ENCODE measurements around the gene GAST. TPM values are rescaled to one million over a fixed set of nuclear protein-coding genes. Genes with fewer than 3 reads are reported as not detected.

Gene GAST
- total RNA-seq, 1 experiment from 2014 or later = not detected

DNA sequence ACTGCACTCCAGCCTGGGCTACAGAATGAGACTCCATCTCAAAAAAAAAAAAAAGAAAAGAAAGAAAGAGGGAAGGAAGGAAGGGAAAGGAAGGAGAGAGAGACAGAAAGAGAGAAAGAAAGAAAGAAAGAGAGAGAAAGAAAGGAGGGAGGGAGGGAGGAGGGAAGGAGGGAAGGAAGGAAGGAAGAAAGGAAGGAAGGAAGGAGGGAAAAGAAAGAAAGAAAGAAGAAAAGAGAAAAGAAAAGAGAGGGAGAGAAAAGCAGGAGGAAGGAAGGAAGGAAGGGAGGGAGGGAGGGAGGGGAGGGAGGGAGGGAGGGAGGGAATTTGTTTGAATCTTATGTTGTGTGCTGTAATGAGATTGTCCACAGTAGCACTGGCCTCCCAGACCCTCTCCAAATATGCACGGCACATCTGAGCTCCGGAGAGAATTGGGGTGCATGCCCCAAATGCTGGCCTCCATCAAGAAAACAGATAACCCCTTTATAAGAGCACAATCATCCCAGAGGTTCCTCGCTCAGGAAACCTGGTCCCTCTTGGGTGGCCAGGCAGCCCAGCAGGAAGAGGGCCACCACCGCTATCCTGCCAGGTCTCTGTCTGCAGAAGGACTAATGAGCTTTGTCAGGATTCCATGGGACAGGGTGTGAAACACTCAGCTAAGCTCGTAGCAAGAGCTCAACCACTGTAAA is 32.2 kb upstream of the GAST start:
- Histone ChIP-seq H3K9ac (ENCODE audit: low read length) (no peak overlapping the region), H3K36me3 (ENCODE audit: low read depth, low read length) (no peaks in the 10 kb centered on the region), H3K4me1 (ENCODE audit: insufficient read depth, low read length) (peaks cover 13% of the 10 kb centered on the region), H4K20me1 (ENCODE audit: low read length) (no peaks in the 10 kb centered on the region), H3K9me2 (replicated peaks; ENCODE audit: low read length) (no peaks in the 10 kb centered on the region), H3K27ac (ENCODE audit: low read length) (no peak overlapping the region), H2AFZ (ENCODE audit: low read length) (no peak overlapping the region), H3F3A (ENCODE audit: low read length, unreplicated experiment) (no peaks in the 10 kb centered on the region), H3K27me3 (ENCODE audit: low read length) (no peaks in the 10 kb centered on the region), H3K9me3 (ENCODE audit: low read length) (no peaks in the 10 kb centered on the region), H3K4me3 (ENCODE audit: low read length) (no peak overlapping the region), H3K79me2 (ENCODE audit: low read length) (no peaks in the 10 kb centered on the region), H3K4me2 (ENCODE audit: low read length) (no peak overlapping the region)
- DNase-seq (no peak), ATAC-seq (no peak)
- POLR2A ChIA-PET (ENCODE audit: unreplicated experiment) = no interaction called here
- TF ChIP-seq EZH2 (IDR thresholded peaks at IDR 0.05; ENCODE audit: low read length, unreplicated experiment) (no peak), EZH2phosphoT487 (IDR thresholded peaks at IDR 0.05; ENCODE audit: borderline replicate concordance, low read length) (no peak)
- TF ChIP-seq, protein P1, sequence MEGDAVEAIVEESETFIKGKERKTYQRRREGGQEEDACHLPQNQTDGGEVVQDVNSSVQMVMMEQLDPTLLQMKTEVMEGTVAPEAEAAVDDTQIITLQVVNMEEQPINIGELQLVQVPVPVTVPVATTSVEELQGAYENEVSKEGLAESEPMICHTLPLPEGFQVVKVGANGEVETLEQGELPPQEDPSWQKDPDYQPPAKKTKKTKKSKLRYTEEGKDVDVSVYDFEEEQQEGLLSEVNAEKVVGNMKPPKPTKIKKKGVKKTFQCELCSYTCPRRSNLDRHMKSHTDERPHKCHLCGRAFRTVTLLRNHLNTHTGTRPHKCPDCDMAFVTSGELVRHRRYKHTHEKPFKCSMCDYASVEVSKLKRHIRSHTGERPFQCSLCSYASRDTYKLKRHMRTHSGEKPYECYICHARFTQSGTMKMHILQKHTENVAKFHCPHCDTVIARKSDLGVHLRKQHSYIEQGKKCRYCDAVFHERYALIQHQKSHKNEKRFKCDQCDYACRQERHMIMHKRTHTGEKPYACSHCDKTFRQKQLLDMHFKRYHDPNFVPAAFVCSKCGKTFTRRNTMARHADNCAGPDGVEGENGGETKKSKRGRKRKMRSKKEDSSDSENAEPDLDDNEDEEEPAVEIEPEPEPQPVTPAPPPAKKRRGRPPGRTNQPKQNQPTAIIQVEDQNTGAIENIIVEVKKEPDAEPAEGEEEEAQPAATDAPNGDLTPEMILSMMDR (conservative IDR thresholded peaks at IDR 0.05; ENCODE audit: low read depth, low read length) = no peak
- no TSS peak for BruUV-seq (replicated peaks)
- CTCF ChIA-PET = interaction anchor here (0.7 to 1.0 kb wide), 2 partner anchors 9 to 332 kb away, joined by 3 to 5 read pairs; partner anchors contain the start of gene EIF1
- intact Hi-C loops (cut with micrococcal nuclease) = no loop called here

DNA sequence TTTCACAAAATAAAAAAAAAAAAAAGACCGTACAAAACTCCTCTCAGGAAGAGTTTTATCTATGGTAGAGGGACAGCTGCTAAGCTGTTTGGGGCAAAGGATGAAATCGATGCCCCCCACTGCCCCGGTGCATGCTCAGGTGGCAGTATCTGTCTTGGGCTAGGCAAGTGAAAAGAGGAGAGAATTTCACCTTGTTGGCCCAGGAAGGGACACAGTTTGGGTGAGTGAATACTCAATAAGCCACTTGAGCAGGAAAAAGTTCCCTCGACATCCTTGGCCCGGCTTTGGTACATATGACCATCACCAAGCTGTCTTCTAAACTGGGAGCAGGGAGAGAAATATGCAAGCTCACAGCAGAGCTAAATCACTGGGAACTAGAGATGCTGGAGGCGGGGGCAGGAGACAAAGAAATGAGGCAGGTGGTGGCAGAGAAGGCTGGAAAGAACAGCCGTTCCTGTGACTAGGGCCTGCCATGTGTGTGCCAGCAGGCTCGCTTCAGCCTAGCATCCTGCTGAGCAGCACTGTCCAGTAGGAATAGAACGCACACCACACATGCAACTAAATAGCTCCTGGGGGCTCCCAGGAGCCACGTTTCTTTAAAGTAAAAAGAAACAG is 31.6 kb upstream of the GAST start:
- Histone ChIP-seq H3K4me2 (ENCODE audit: low read length) (no peak overlapping the region), H3K9me2 (replicated peaks; ENCODE audit: low read length) (no peaks in the 10 kb centered on the region), H3K4me3 (ENCODE audit: low read length) (no peak overlapping the region), H3K36me3 (ENCODE audit: low read depth, low read length) (no peaks in the 10 kb centered on the region), H3K9ac (ENCODE audit: low read length) (no peak overlapping the region), H3K79me2 (ENCODE audit: low read length) (no peaks in the 10 kb centered on the region), H3K27me3 (ENCODE audit: low read length) (no peaks in the 10 kb centered on the region), H4K20me1 (ENCODE audit: low read length) (no peaks in the 10 kb centered on the region), H3K4me1 (ENCODE audit: insufficient read depth, low read length) (peaks cover 13% of the 10 kb centered on the region), H3K9me3 (ENCODE audit: low read length) (no peaks in the 10 kb centered on the region), H2AFZ (ENCODE audit: low read length) (no peak overlapping the region), H3F3A (ENCODE audit: low read length, unreplicated experiment) (no peaks in the 10 kb centered on the region), H3K27ac (ENCODE audit: low read length) (no peak overlapping the region)
- no TSS peak for BruUV-seq (replicated peaks)
- ChIA-PET CTCF (interaction anchor here (0.7 kb wide), 1 partner anchor 331 kb away, joined by 5 read pairs; no protein-coding TSS in a partner anchor), POLR2A (ENCODE audit: unreplicated experiment) (no interaction called here)
- intact Hi-C loops (cut with micrococcal nuclease) = no loop called here
- no peak for DNase-seq
- no peak for TF ChIP-seq EZH2phosphoT487 (IDR thresholded peaks at IDR 0.05; ENCODE audit: borderline replicate concordance, low read length)
- TF ChIP-seq, protein P1 (conservative IDR thresholded peaks at IDR 0.05; ENCODE audit: low read depth, low read length) = no peak
- TF ChIP-seq EZH2 (IDR thresholded peaks at IDR 0.05; ENCODE audit: low read length, unreplicated experiment) = no peak
- no peak for ATAC-seq

DNA sequence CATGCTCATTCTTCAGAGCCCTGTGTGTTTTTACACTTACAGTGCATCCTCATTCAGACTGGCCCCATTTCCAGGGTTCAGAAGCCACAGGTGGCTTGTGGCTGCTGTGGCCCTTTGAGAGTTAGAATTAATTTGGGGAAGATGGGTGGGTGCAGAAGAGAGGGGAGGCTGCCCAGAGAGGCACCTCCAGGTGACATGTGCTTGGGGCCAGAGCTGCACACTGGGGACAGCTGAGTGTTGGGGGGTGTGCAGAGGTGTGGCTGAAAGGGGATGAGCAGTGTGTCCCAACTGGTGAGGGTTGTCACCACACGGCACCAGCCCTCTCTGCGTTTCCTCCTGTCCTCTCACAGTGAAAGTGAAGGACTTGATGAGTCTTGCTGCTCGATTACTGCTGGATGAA is 30.4 kb upstream of the GAST start:
- Histone ChIP-seq H2AFZ (ENCODE audit: low read length) (no peak overlapping the region), H4K20me1 (ENCODE audit: low read length) (no peaks in the 10 kb centered on the region), H3K36me3 (ENCODE audit: low read depth, low read length) (no peaks in the 10 kb centered on the region), H3K79me2 (ENCODE audit: low read length) (no peaks in the 10 kb centered on the region), H3K4me1 (ENCODE audit: insufficient read depth, low read length) (peaks cover 13% of the 10 kb centered on the region), H3K9ac (ENCODE audit: low read length) (no peak overlapping the region), H3K9me3 (ENCODE audit: low read length) (no peaks in the 10 kb centered on the region), H3K27me3 (ENCODE audit: low read length) (no peaks in the 10 kb centered on the region), H3K4me3 (ENCODE audit: low read length) (no peak overlapping the region), H3F3A (ENCODE audit: low read length, unreplicated experiment) (no peaks in the 10 kb centered on the region), H3K9me2 (replicated peaks; ENCODE audit: low read length) (no peaks in the 10 kb centered on the region), H3K27ac (ENCODE audit: low read length) (no peak overlapping the region), H3K4me2 (ENCODE audit: low read length) (no peak overlapping the region)
- no TSS peak for BruUV-seq (replicated peaks)
- intact Hi-C loops (cut with micrococcal nuclease) = no loop called here
- DNase-seq = no peak
- CTCF ChIA-PET = no interaction called here
- no peak for ATAC-seq
- TF ChIP-seq, protein P1 (conservative IDR thresholded peaks at IDR 0.05; ENCODE audit: low read depth, low read length) = no peak
- TF ChIP-seq EZH2phosphoT487 (IDR thresholded peaks at IDR 0.05; ENCODE audit: borderline replicate concordance, low read length) (no peak), EZH2 (IDR thresholded peaks at IDR 0.05; ENCODE audit: low read length, unreplicated experiment) (no peak)
- POLR2A ChIA-PET (ENCODE audit: unreplicated experiment) = no interaction called here
